HepG2 (cell line): ENCODE results near the gene PRKD2. TPM values are rescaled to one million over a fixed set of nuclear protein-coding genes. Genes with fewer than 3 reads are reported as not detected.

Source experiments
- CENPX ChIP-seq: sonication (generic); formaldehyde crosslinking; IDR thresholded peaks from 2 replicates; pipeline ENCODE4 v1.9.0; 2021; ENCODE audit warnings: mild to moderate bottlenecking, missing genetic modification reagents, moderate library complexity
- FOXP1 ChIP-seq, 2 experiments: fragments of 450-650 bp in 1 of 2; IDR thresholded peaks; 2 replicates each; pipeline ENCODE4 v1.6.1; 2017 to 2018; ENCODE audit warnings: antibody characterized with exemption in 1 of 2
- HIVEP1 ChIP-seq: sonication (generic); formaldehyde crosslinking; IDR thresholded peaks from 2 replicates; pipeline ENCODE4 v1.4.0; 2020; ENCODE audit warnings: mild to moderate bottlenecking, missing genetic modification reagents
- HNRNPH1 ChIP-seq: fragments of 200-400 bp; formaldehyde crosslinking; optimal IDR thresholded peaks from 2 replicates; pipeline ENCODE3; 2017; ENCODE audit warnings: mild to moderate bottlenecking, low read depth, low read length
- MAF1 ChIP-seq: sonication (generic); formaldehyde crosslinking; IDR thresholded peaks from 2 replicates; pipeline ENCODE4 v1.5.0; 2020; ENCODE audit warnings: missing genetic modification reagents, borderline replicate concordance
- NCOA2 ChIP-seq: sonication (generic); formaldehyde crosslinking; IDR thresholded peaks from 2 replicates; pipeline ENCODE4 v1.8.0; 2022; ENCODE audit warnings: inconsistent platforms
- NCOR1 ChIP-seq: fragments of 200-600 bp; sonication (generic); IDR thresholded peaks from 2 replicates; pipeline ENCODE4 v1.7.0; 2017; ENCODE audit warnings: antibody characterized with exemption, low read length, borderline replicate concordance
- PRMT3 ChIP-seq: sonication (generic); formaldehyde crosslinking; IDR thresholded peaks from 2 replicates; pipeline ENCODE4 v1.8.1; 2022; ENCODE audit warnings: low read depth, mild to moderate bottlenecking, moderate library complexity, missing genetic modification reagents, borderline replicate concordance
- RFX1 ChIP-seq: fragments of 450-650 bp; IDR thresholded peaks from 2 replicates; pipeline ENCODE4 v1.6.1; 2017
- SMARCE1 ChIP-seq: fragments of 450-650 bp; IDR thresholded peaks from 2 replicates; pipeline ENCODE4 v1.6.1; 2017; ENCODE audit warnings: borderline replicate concordance
- ZNF180 ChIP-seq: sonication (generic); formaldehyde crosslinking; IDR thresholded peaks from 2 replicates; pipeline ENCODE4 v1.4.0; 2020; ENCODE audit warnings: low read depth, missing genetic modification reagents, borderline replicate concordance
- ZNF30 ChIP-seq: sonication (generic); formaldehyde crosslinking; IDR thresholded peaks from 2 replicates; pipeline ENCODE4 v1.5.0; 2020; ENCODE audit warnings: mild to moderate bottlenecking, missing genetic modification reagents
- ZNF432 ChIP-seq: sonication (generic); formaldehyde crosslinking; IDR thresholded peaks from 2 replicates; pipeline ENCODE4 v1.5.0; 2020; ENCODE audit warnings: missing genetic modification reagents, mild to moderate bottlenecking, borderline replicate concordance
- ZNF460 ChIP-seq: sonication (generic); formaldehyde crosslinking; IDR thresholded peaks from 2 replicates; pipeline ENCODE4 v1.5.1; 2020; ENCODE audit warnings: missing genetic modification reagents, mild to moderate bottlenecking, borderline replicate concordance
- ZNF816 ChIP-seq: sonication (generic); formaldehyde crosslinking; IDR thresholded peaks from 2 replicates; pipeline ENCODE4 v1.8.0; 2022; ENCODE audit warnings: missing genetic modification reagents, mild to moderate bottlenecking, borderline replicate concordance
- ZSCAN25 ChIP-seq: sonication (generic); formaldehyde crosslinking; IDR thresholded peaks from 2 replicates; pipeline ENCODE4 v1.8.0; 2022; ENCODE audit warnings: mild to moderate bottlenecking, missing genetic modification reagents
- polyA plus RNA-seq, 8 experiments: library from polyadenylated mRNA; depleted of rRNA in 3 of 8; stranded (reverse) in 7 of 8; unstranded in 1 of 8; fragments of >200 nt; fragmentation: Illumina TruSeq in 4 of 8; extraction: Trizol in 4 of 8; gene quantifications; 2 replicates each; pipeline versions ENCODE4 v1.2.1 to v1.2.3, GENCODE V29; 2011 to 2016; ENCODE audit warnings: low read depth in 4 of 8, missing spikeins in 1 of 8, mixed read lengths in 1 of 8; ENCODE audit not compliant: insufficient read depth in 1 of 8
- total RNA-seq, 5 experiments: library from RNA; depleted of rRNA; stranded (reverse); fragments of >200 nt; fragmentation: Illumina TruSeq; extraction: Trizol; gene quantifications; 2 replicates each; pipeline ENCODE4 v1.2.3, GENCODE V29; 2016; ENCODE audit warnings: low read depth in 1 of 5
- TF ChIP-seq, protein P1 (sequence below): sonication (generic); formaldehyde crosslinking; IDR thresholded peaks from 2 replicates; pipeline ENCODE4 v1.4.0; 2020; ENCODE audit warnings: missing genetic modification reagents, borderline replicate concordance
- TF ChIP-seq, protein P2 (sequence below): sonication (generic); formaldehyde crosslinking; IDR thresholded peaks from 2 replicates; pipeline ENCODE4 v1.9.0; 2021; ENCODE audit warnings: missing genetic modification reagents, mild to moderate bottlenecking, borderline replicate concordance
- TF ChIP-seq, protein P3 (sequence below): sonication (generic); formaldehyde crosslinking; IDR thresholded peaks from 2 replicates; pipeline ENCODE4 v1.4.0; 2020; ENCODE audit warnings: missing genetic modification reagents; ENCODE audit errors: not compliant biosample characterization
- TF ChIP-seq, protein P4 (sequence below), 2 experiments: sonication (generic) in 1 of 2; formaldehyde crosslinking in 1 of 2; IDR thresholded peaks; 2 replicates each; pipeline versions ENCODE4 v1.4.0 to v1.6.1; 2016 to 2020; ENCODE audit warnings: borderline replicate concordance in 1 of 2, low read depth in 1 of 2, mild to moderate bottlenecking in 1 of 2, missing genetic modification reagents in 1 of 2

The PRKD2 gene
- total and polyA plus RNA-seq, 2 of the 13 experiments (the other 11 are each of a cell fraction or from before 2014, with no cell fraction given) = 6.7 to 7.3 TPM

DNA sequence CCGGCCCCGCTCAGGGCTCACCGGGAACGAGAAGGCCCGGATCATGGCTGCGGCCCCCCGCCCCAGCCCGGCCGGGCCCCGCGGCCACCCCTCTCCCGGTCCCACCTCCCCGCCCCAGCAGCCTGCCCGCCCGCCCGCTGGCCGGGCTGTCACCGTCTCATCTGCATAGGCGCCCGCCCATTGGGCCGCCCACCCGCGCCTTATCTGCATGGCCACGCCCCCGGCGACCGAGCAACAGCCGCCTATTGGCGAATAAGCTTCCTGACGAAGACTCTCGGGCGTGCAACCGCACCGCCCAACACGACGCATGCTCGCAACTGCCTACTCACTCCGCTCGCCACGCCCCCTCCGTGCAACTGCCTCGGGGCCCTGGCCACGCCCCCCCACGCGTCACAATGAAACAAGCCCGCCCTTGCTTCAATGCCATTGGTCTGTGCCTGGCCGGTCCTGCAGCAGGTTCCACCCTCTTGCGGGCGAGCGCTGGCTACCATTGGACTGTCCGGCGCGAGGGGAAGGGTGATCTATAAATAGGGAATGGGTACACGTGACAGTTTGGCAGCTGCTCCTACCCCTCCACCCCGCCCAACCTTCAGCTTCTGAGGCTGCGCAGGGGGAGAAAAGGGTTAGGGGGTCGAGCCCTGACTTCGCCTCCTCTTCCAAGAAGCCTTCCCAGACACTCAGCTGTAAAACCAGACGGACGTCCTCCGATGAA, 55.7 kb downstream of the PRKD2 start, which contains the start of gene DACT3 (continued):
- TF ChIP-seq, protein P1, sequence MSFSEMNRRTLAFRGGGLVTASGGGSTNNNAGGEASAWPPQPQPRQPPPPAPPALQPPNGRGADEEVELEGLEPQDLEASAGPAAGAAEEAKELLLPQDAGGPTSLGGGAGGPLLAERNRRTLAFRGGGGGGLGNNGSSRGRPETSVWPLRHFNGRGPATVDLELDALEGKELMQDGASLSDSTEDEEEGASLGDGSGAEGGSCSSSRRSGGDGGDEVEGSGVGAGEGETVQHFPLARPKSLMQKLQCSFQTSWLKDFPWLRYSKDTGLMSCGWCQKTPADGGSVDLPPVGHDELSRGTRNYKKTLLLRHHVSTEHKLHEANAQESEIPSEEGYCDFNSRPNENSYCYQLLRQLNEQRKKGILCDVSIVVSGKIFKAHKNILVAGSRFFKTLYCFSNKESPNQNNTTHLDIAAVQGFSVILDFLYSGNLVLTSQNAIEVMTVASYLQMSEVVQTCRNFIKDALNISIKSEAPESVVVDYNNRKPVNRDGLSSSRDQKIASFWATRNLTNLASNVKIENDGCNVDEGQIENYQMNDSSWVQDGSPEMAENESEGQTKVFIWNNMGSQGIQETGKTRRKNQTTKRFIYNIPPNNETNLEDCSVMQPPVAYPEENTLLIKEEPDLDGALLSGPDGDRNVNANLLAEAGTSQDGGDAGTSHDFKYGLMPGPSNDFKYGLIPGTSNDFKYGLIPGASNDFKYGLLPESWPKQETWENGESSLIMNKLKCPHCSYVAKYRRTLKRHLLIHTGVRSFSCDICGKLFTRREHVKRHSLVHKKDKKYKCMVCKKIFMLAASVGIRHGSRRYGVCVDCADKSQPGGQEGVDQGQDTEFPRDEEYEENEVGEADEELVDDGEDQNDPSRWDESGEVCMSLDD (CRISPR knock-in tag) = no peak
- TF ChIP-seq NCOR1 = no peak; the same call in 1 of the 2 replicates
- no peak for TF ChIP-seq PRMT3
- no peak for TF ChIP-seq ZNF432
- TF ChIP-seq ZSCAN25 (CRISPR knock-in tag) = no peak
- TF ChIP-seq CENPX (CRISPR knock-in tag) = no peak
- no peak for TF ChIP-seq MAF1 (CRISPR knock-in tag)
- no peak for TF ChIP-seq HIVEP1 (CRISPR knock-in tag)
- TF ChIP-seq FOXP1 (IDR thresholded peaks at IDR 0.05) = no peak
- no peak for TF ChIP-seq FOXP1 (CRISPR knock-in tag; IDR thresholded peaks at IDR 0.05)
- TF ChIP-seq ZNF180 = no peak
- TF ChIP-seq, protein P2, sequence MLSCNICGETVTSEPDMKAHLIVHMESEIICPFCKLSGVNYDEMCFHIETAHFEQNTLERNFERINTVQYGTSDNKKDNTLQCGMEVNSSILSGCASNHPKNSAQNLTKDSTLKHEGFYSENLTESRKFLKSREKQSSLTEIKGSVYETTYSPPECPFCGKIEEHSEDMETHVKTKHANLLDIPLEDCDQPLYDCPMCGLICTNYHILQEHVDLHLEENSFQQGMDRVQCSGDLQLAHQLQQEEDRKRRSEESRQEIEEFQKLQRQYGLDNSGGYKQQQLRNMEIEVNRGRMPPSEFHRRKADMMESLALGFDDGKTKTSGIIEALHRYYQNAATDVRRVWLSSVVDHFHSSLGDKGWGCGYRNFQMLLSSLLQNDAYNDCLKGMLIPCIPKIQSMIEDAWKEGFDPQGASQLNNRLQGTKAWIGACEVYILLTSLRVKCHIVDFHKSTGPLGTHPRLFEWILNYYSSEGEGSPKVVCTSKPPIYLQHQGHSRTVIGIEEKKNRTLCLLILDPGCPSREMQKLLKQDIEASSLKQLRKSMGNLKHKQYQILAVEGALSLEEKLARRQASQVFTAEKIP = no peak
- no peak for TF ChIP-seq ZNF460 (CRISPR knock-in tag)
- TF ChIP-seq RFX1 = no peak
- TF ChIP-seq SMARCE1 = no peak
- no peak for TF ChIP-seq ZNF816 (CRISPR knock-in tag)
- no peak for TF ChIP-seq HNRNPH1
- no peak for TF ChIP-seq ZNF30 (CRISPR knock-in tag)
- TF ChIP-seq NCOA2 (CRISPR knock-in tag) = no peak
- TF ChIP-seq, protein P3, sequence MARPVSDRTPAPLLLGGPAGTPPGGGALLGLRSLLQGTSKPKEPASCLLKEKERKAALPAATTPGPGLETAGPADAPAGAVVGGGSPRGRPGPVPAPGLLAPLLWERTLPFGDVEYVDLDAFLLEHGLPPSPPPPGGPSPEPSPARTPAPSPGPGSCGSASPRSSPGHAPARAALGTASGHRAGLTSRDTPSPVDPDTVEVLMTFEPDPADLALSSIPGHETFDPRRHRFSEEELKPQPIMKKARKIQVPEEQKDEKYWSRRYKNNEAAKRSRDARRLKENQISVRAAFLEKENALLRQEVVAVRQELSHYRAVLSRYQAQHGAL (CRISPR knock-in tag) = no peak
- TF ChIP-seq, protein P4, sequence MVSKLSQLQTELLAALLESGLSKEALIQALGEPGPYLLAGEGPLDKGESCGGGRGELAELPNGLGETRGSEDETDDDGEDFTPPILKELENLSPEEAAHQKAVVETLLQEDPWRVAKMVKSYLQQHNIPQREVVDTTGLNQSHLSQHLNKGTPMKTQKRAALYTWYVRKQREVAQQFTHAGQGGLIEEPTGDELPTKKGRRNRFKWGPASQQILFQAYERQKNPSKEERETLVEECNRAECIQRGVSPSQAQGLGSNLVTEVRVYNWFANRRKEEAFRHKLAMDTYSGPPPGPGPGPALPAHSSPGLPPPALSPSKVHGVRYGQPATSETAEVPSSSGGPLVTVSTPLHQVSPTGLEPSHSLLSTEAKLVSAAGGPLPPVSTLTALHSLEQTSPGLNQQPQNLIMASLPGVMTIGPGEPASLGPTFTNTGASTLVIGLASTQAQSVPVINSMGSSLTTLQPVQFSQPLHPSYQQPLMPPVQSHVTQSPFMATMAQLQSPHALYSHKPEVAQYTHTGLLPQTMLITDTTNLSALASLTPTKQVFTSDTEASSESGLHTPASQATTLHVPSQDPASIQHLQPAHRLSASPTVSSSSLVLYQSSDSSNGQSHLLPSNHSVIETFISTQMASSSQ (IDR thresholded peaks at IDR 0.05; ENCODE audit: low read depth) = no peak
- TF ChIP-seq, protein P4 (CRISPR knock-in tag; IDR thresholded peaks at IDR 0.05; ENCODE audit: borderline replicate concordance) = no peak
